ENCODE measurements around the gene CREG2. TPM values are rescaled to one million over a fixed set of nuclear protein-coding genes. Genes with fewer than 3 reads are reported as not detected.

The CREG2 gene, protein sequence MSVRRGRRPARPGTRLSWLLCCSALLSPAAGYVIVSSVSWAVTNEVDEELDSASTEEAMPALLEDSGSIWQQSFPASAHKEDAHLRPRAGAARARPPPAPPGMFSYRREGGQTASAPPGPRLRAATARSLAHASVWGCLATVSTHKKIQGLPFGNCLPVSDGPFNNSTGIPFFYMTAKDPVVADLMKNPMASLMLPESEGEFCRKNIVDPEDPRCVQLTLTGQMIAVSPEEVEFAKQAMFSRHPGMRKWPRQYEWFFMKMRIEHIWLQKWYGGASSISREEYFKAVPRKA
- total RNA-seq (under 1 TPM in 2 of 4 donors, not detected in 2; 0.28 to 0.36 TPM), polyA plus RNA-seq (under 1 TPM in 1 of 3 donors, not detected in 2; 0.06 TPM)

DNA sequence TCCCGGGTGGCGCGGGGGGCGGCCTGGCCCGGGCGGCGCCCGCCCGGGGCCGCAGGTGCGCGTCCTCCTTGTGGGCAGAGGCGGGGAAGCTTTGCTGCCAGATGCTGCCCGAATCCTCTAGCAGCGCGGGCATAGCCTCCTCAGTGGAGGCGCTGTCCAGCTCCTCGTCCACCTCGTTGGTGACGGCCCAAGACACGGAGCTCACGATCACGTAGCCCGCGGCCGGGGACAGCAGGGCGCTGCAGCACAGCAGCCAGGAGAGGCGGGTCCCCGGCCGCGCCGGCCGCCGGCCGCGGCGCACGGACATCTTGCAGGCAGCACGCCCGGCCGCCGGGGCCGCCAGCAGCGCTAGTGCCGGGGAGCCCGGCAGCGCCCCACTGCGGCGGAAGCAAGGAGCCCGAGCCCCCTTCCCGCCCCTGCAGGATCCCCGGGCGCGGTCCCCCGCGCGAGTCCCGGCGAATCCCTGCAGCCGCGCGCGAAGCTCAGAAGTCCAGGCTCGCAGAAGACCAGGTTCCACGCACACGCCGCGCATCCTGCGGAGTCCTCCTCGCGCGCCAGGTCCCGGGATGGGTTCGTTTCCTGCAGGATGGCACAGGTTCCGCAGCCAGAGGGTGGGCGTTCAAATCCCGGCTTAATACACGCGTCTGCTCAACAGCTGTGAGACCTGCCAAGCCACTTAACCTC lies at the start of gene CREG2:
Gene CREG2 (minus strand): TSS at position 353 of the 684 bp plus-strand sequence. CDS start 46 bp downstream, at position 307.
- WGBS, 2 donors: 1% methylated on average over 79 of the region's 79 CpGs
- peak within 1 kb of the TSS in 3 of 4 donors; percentile 28 to 51 (median 49) for H3K4me3 ChIP-seq
- DNase-seq: peak; percentile 74
- TF ChIP-seq POLR2A (IDR thresholded peaks at IDR 0.05) (no peak), CTCF (IDR thresholded peaks at IDR 0.05) (peak in 1 of 4 experiments; percentile 20), POLR2AphosphoS5 (IDR thresholded peaks at IDR 0.05) (no peak), EP300 (IDR thresholded peaks at IDR 0.05) (no peak)
- intact Hi-C loops (cut with DNase I): no loop called here
- H3K4me1 ChIP-seq: peaks cover 0 to 15% (median 14%) of the 10 kb centered on the region in 4 donors
- H3K27ac ChIP-seq: no peak within 1 kb of the TSS
- no peaks in the 10 kb centered on the region for H3K36me3 ChIP-seq
- H3K9me3 ChIP-seq: no peaks in the 10 kb centered on the region
- peaks cover 9 to 76% (median 35%) of the 10 kb centered on the region in 3 donors for H3K27me3 ChIP-seq

DNA sequence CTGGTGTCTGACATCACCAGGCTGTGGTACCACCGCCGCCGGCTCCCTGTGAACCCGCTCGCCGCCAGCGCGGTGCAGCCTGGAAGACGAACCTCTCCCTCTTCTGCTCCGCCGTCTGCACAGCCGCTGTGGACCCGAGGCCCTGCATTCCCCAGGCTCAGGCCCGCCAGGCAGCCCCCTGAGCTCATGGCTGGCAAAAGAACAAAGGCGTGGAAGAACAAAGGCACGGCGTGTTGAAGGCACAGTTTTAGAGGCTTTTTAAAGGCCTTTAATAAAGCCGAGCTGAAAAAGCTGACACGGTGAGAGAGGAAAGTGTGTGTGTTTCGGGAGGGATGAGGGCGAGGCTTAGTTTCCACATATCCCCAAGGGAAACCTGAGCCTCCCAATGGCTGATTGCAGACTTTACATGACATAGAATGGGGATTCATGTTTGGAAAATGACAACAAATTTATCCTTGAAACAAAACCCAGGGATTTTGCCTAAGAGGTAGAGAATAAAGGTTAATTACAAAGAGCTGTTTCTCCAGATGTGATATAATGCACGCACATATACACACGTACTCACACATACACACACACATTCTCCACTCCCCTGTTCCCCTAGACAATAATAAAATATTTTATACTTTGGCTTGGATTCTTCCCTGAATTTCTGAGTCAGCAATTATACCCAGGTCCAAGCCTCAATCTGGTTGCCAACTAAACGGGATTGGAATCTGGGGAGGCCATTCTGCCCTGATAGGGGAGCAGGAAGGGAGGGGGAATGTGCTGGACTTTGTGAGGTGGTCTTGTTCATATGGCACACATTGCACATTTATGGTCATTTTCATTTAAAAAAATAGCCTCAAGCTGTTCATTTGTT lies 47.9 kb upstream of the CREG2 start:
- intact Hi-C loops (cut with DNase I): no loop called here
- Histone ChIP-seq H3K27me3 (no peaks in the 10 kb centered on the region), H3K4me1 (peaks cover 0 to 10% (median 3%) of the 10 kb centered on the region in 4 donors), H3K27ac (no peak overlapping the region), H3K4me3 (no peak overlapping the region), H3K36me3 (no peaks in the 10 kb centered on the region), H3K9me3 (no peaks in the 10 kb centered on the region)
- TF ChIP-seq POLR2A (IDR thresholded peaks at IDR 0.05) (no peak), CTCF (IDR thresholded peaks at IDR 0.05) (no peak), EP300 (IDR thresholded peaks at IDR 0.05) (no peak), POLR2AphosphoS5 (IDR thresholded peaks at IDR 0.05) (no peak)
- DNase-seq: no peak
- 80 to 91% methylated on average over 24 of the region's 24 CpGs for WGBS, 2 donors

DNA sequence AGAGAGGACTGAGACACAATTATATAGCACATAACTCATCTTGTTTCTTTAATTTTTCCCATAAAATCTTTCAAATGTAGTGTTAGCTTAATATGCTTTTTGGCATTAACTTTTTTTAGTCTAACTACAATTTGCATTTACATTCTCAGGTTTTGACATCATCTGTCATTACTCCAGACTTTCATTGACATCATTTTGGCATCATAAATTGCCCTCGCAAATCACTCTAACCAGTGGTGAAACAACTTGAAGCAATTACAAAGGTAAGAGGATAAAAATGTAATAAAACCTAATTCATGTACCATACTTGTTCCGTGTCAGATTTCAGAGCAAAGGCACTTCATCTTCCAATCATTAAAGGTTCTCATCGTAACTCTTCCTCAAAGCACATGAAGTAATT lies 46.2 kb upstream of the CREG2 start:
- TF ChIP-seq POLR2AphosphoS5 (IDR thresholded peaks at IDR 0.05): no peak
- TF ChIP-seq CTCF (IDR thresholded peaks at IDR 0.05): no peak
- TF ChIP-seq EP300 (IDR thresholded peaks at IDR 0.05): no peak
- no peak for TF ChIP-seq POLR2A (IDR thresholded peaks at IDR 0.05)
- Histone ChIP-seq H3K4me1 (peaks cover 0 to 10% (median 3%) of the 10 kb centered on the region in 4 donors), H3K27me3 (no peaks in the 10 kb centered on the region), H3K9me3 (no peaks in the 10 kb centered on the region), H3K36me3 (no peaks in the 10 kb centered on the region), H3K27ac (no peak overlapping the region), H3K4me3 (no peak overlapping the region)
- 58 to 87% methylated on average over 3 of the region's 3 CpGs for WGBS, 2 donors
- intact Hi-C loops (cut with DNase I): no loop called here
- no peak for DNase-seq

DNA sequence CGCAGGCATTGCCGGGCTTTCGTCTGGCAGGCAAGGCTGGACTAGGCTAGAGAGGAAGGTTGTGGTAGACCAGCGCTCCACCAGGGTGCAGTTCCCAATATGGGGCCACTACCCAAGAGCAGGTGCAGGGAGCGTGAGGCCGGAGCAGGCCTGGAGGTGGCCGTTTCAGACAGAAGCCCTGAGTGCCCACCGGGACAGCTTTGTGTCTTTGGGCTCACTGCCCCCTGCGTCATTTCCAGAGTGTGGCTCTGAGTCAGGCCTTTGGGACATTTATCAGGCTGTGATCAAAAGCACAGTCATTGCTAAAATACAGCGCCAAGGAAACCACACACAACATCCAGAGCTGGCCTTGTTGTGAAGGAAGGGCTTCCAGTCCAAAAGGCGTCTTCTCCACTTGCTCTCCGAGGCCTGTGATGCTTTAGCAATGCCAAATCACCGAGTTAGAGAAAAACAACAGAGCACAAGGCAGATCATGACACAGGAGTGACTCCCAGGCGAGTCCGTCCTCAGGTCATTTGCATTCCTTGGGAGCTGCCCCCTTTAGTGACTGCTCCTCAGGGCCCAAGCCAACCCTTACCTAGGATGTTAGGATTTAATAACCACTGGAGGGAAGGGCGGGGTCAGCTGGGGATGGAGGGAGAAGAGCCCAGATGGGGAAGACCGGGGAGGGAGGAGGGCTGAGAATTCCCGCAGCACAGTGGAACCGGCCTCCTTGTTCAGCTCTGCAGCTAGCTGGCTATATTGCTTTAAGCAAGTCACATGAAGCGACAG lies 45.3 kb upstream of the CREG2 start:
- no peaks in the 10 kb centered on the region for H3K36me3 ChIP-seq
- 87 to 90% methylated on average over 20 of the region's 20 CpGs for WGBS, 2 donors
- H3K4me3 ChIP-seq: no peak overlapping the region
- peaks cover 0 to 10% (median 3%) of the 10 kb centered on the region in 4 donors for H3K4me1 ChIP-seq
- no peaks in the 10 kb centered on the region for H3K9me3 ChIP-seq
- H3K27ac ChIP-seq: no peak overlapping the region
- no peak for DNase-seq
- H3K27me3 ChIP-seq: no peaks in the 10 kb centered on the region
- TF ChIP-seq CTCF (IDR thresholded peaks at IDR 0.05) (no peak), POLR2AphosphoS5 (IDR thresholded peaks at IDR 0.05) (no peak), POLR2A (IDR thresholded peaks at IDR 0.05) (no peak), EP300 (IDR thresholded peaks at IDR 0.05) (no peak)
- intact Hi-C loops (cut with DNase I): no loop called here

Measured in sigmoid colon (tissue), 7 donors.